Esophagus (tissue), 2 donors: Measurements from ENCODE around the gene SPDYE6. TPM values are rescaled to one million over a fixed set of nuclear protein-coding genes. Genes with fewer than 3 reads are reported as not detected.
"Not testable (repeated sequence)": the region's sequence is repeated elsewhere in the genome, so short reads cannot be mapped to it uniquely, and the experiment has no call there.

Source experiments
- H3K27ac ChIP-seq, 2 donors: one replicate each; pipeline ENCODE4 v1.5.1; 2013; ENCODE audit warnings: low read depth in 2 of 2, mild to moderate bottlenecking in 2 of 2, inconsistent platforms in 1 of 2, low read length in 1 of 2, moderate library complexity in 1 of 2
- H3K27me3 ChIP-seq, 2 donors: one replicate each; pipeline ENCODE4 v1.6.1; 2013; ENCODE audit warnings: low read length in 2 of 2, control low read depth in 1 of 2, mild to moderate bottlenecking in 1 of 2; ENCODE audit not compliant: insufficient read depth in 2 of 2, control insufficient read depth in 1 of 2
- H3K36me3 ChIP-seq, 2 donors: one replicate each; pipeline ENCODE4 v1.6.1; 2013; ENCODE audit warnings: low read length in 1 of 2; ENCODE audit not compliant: control insufficient read depth in 2 of 2, insufficient read depth in 2 of 2
- H3K4me1 ChIP-seq, 2 donors: one replicate each; pipeline ENCODE4 v1.6.1; 2013; ENCODE audit warnings: low read length in 1 of 2; ENCODE audit not compliant: control insufficient read depth in 2 of 2, insufficient read depth in 2 of 2
- H3K4me3 ChIP-seq, 2 donors: one replicate each; pipeline ENCODE4 v1.5.1; 2013; ENCODE audit warnings: low read length in 2 of 2, mild to moderate bottlenecking in 2 of 2, low read depth in 1 of 2, moderate library complexity in 1 of 2
- H3K9me3 ChIP-seq, 2 donors: one replicate each; pipeline ENCODE4 v1.6.1; 2013; ENCODE audit warnings: mild to moderate bottlenecking in 2 of 2, low read depth in 1 of 2, low read length in 1 of 2, moderate library complexity in 1 of 2; ENCODE audit not compliant: control insufficient read depth in 2 of 2, insufficient read depth in 1 of 2
- WGBS, 2 donors: extraction: QIAGEN DNeasy Blood & Tissue Kit; methylation state at CpG; one replicate each; pipeline ENCODE4 v1.1.7; 2013; 5-methylcytosine and 5-hydroxymethylcytosine counted together
- polyA plus RNA-seq, 2 donors: library from polyadenylated mRNA; stranded (reverse); fragments of 200-250 nt; gene quantifications; one replicate each; pipeline ENCODE4 v1.2.3, GENCODE V29; 2013
- donor health status: healthy with polysubstance abuse.
- donor health status: Bipolar disorder and iron deficiency.

Gene SPDYE6
- polyA plus RNA-seq, 2 donors = 0.22 TPM; not detected in 1

DNA sequence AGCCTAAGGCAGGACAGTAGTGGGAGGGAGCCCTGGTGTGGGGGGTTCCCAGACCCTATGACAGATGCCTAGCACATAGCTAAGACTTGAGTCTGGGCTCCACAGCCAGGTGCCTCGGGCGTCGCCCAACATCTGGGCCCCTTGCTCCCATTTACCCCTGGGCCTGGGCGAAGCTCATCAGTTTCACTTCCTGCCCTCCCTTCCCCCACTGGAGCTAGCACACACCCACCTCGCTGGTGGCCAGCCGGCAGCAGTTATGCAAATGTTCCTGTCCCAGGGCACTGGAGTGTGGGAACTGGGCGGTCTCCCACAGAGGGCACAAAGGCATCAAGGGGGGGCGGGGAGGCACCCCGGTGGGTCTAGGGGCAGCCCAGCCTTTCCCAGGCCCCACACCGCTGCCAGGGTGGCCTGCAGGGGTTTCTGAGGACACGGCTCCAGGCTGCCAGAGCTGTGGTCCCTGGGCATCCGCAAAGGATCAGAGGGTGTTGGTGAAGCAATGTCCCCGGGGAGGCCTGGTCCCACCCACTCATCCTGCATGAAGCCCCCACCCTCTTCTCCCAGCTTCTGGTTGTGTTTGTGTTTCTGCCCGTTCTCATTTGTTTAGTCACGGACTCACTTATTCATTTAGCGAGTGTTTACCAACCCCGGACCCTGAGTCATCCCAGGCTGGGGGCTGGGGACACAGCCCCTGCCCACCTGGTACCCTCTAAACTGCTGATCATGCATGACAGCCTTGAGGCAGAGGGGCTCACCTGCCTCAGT lies 49.1 kb downstream of the SPDYE6 start:
- Histone ChIP-seq H3K4me1 (no peaks in the 10 kb centered on the region), H3K27me3 (no peaks in the 10 kb centered on the region), H3K4me3 (no peak overlapping the region), H3K9me3 (no peaks in the 10 kb centered on the region), H3K36me3 (no peaks in the 10 kb centered on the region), H3K27ac (no peak overlapping the region)
- WGBS, 2 donors = 46 to 52% methylated on average over 17 of the region's 17 CpGs

GRCh38 chr7:102305414-102306268 lies 50.6 kb downstream of the SPDYE6 start:
- no peaks in the 10 kb centered on the region for H3K27me3 ChIP-seq
- WGBS, 2 donors = 86 to 89% methylated on average over 17 of the region's 17 CpGs
- H3K36me3 ChIP-seq = no peaks in the 10 kb centered on the region
- H3K4me3 ChIP-seq = no peak overlapping the region
- no peaks in the 10 kb centered on the region for H3K9me3 ChIP-seq
- no peak overlapping the region for H3K27ac ChIP-seq
- H3K4me1 ChIP-seq = no peaks in the 10 kb centered on the region

DNA sequence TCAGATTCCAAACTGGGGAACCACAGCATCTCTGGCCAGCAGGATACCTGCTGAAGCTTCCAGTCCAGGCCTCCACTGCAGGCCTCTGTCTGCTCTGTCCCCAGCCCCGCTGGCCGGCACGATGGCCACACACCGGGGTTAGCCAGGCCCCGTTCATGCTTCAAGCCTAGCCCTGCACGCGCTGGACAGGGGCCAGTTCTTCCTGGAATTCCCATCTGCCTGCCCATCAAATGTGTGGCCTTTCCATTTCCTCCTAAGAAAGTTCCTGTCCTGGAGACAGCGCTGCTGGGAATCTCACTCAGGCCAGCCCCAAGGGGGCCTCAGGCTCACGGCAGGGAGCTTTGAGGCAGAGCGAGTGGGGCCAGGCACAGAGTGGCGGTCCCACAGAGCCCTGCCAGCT lies 51.6 kb downstream of the SPDYE6 start:
- WGBS, 2 donors = 74 to 81% methylated on average over 11 of the region's 11 CpGs
- H3K4me3 ChIP-seq = no peak overlapping the region
- no peaks in the 10 kb centered on the region for H3K27me3 ChIP-seq
- no peaks in the 10 kb centered on the region for H3K4me1 ChIP-seq
- no peaks in the 10 kb centered on the region for H3K9me3 ChIP-seq
- H3K36me3 ChIP-seq = no peaks in the 10 kb centered on the region
- no peak overlapping the region for H3K27ac ChIP-seq

DNA sequence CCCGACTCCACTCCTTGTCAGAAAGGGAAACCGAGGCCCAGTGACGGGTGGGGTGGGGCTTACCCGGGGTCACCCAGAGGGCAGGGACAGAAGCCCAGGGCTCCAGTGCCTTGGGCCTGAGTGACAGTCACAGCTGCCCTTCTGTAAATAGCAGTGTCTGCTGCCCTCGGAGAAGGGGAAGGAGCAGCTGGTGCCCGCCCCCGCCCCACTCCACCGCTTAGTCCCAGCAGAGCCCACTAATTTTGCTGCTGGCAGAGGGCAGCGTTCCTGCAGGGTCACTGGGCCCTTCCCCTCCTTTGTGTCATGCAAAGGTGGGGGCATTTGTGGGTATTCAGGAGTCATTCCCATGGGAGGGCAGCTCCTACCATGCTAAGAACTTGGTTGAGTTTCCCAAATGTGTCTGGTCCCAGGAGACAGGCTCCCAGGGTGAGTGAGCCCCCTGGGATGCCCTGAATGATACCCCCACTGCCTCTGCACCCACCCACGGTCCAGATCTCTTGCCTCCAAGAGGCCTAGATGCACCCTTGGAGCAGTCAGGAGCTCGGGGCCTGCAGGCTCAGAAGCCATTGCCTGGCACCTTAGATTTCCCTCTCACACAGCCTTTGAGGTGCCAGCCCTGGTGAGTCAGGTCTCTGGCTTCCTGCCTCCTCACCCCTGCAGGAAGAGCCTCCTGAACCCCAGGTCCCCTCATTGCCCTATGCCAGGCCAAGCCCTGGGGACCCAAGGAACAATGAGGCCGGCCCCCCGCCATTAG lies 52.4 kb downstream of the SPDYE6 start:
- H3K9me3 ChIP-seq = no peaks in the 10 kb centered on the region
- no peaks in the 10 kb centered on the region for H3K36me3 ChIP-seq
- no peaks in the 10 kb centered on the region for H3K4me1 ChIP-seq
- 74 to 78% methylated on average over 13 of the region's 13 CpGs for WGBS, 2 donors
- H3K27me3 ChIP-seq = no peaks in the 10 kb centered on the region
- no peak overlapping the region for H3K4me3 ChIP-seq
- H3K27ac ChIP-seq = no peak overlapping the region

- H3K4me3 ChIP-seq = no peak overlapping the region
- no peaks in the 10 kb centered on the region for H3K4me1 ChIP-seq
- no peaks in the 10 kb centered on the region for H3K36me3 ChIP-seq
- no peaks in the 10 kb centered on the region for H3K27me3 ChIP-seq
- no peaks in the 10 kb centered on the region for H3K9me3 ChIP-seq
- 88 to 91% methylated on average over 6 of the region's 6 CpGs for WGBS, 2 donors
- no peak overlapping the region for H3K27ac ChIP-seq
Observed at GRCh38 chr7:102302025-102302424, 54.2 kb downstream of the SPDYE6 start.

DNA sequence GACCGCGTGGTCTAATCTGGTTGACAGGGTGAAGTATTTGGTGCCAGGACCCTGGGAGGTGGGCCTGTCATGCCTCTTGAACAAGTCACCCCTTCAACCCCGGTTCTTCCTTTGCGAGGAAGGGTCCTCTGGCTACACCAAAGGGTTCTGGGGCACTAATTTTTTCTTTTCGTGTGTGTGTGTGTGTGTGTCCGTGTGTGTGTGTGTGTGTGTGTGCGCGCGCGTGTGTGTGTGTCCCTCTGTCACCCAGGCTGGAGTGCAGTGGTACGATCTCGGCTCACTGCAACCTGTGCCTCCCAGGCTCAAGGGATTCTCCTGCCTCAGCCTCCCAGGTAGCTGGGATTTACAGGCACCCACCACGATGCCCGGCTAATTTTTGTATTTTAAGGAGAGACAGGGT lies 54.9 kb downstream of the SPDYE6 start:
- not testable (repeated sequence) for H3K4me3 ChIP-seq, H3K9me3 ChIP-seq, H3K27me3 ChIP-seq, H3K27ac ChIP-seq, H3K36me3 ChIP-seq, H3K4me1 ChIP-seq
- 93 to 94% methylated on average over 12 to 14 of the region's 14 CpGs for WGBS, 2 donors

DNA sequence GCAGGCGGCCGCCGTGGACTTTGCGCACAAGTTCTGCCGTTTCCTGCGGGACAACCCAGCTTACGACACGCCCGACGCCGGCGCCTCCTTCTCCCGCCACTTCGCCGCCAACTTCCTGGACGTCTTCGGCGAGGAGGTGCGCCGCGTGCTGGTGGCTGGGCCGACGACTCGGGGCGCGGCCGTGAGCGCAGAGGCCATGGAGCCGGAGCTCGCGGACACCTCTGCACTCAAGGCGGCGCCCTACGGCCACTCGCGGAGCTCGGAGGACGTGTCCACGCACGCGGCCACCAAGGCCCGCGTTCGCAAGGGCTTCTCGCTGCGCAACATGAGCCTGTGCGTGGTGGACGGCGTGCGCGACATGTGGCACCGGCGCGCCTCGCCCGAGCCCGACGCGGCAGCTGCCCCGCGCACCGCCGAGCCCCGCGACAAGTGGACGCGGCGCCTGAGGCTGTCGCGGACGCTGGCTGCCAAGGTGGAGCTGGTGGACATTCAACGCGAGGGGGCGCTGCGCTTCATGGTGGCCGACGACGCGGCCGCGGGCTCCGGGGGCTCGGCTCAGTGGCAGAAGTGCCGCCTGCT lies 55.5 kb downstream of the SPDYE6 start:
- 54 to 65% methylated on average over 83 to 84 of the region's 84 CpGs for WGBS, 2 donors
- Histone ChIP-seq H3K27ac (no peak overlapping the region), H3K36me3 (no peaks in the 10 kb centered on the region), H3K9me3 (no peaks in the 10 kb centered on the region), H3K4me3 (no peak overlapping the region), H3K4me1 (peaks cover 0 to 3% of the 10 kb centered on the region in 2 donors), H3K27me3 (no peaks in the 10 kb centered on the region)

DNA sequence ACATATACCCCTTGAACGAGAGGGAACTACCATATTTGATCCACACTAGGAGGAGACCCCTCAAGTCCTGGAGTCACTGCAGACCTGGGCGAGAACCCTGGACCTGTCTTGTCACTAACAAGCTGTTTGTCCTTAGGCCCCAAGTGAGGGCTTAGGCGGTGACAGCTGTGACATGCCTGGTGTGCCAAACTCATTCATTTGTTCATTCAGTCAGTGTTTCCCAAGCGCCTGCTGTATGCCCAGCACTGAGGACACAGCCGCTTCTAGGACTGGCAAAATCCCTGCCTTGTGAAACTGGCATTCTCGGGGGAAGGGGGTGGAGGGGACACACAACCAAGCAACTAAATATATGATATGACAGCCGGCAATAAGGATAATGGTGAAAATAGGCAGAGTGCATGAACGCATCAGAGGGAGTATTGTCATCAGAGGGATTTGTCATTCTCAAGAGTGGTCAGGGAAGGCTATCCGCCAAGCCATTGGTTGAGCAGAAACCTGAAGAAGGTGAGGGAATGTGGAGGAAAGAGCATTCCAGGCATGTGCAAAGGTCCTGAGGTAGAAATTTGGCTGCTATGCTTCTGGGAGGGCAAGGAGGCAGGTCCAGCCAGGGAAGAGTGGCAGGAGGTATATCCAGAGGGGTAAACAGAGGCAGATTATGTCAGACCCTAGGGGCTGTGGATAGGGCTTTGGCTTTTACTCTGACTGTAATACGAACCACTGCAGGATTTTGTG lies 58.6 kb downstream of the SPDYE6 start:
- Histone ChIP-seq H3K9me3 (no peaks in the 10 kb centered on the region), H3K27me3 (no peaks in the 10 kb centered on the region), H3K27ac (no peak overlapping the region), H3K4me3 (no peak overlapping the region), H3K36me3 (no peaks in the 10 kb centered on the region), H3K4me1 (peaks cover 0 to 3% of the 10 kb centered on the region in 2 donors)
- WGBS, 2 donors = 93% methylated on average over 10 of the region's 10 CpGs

DNA sequence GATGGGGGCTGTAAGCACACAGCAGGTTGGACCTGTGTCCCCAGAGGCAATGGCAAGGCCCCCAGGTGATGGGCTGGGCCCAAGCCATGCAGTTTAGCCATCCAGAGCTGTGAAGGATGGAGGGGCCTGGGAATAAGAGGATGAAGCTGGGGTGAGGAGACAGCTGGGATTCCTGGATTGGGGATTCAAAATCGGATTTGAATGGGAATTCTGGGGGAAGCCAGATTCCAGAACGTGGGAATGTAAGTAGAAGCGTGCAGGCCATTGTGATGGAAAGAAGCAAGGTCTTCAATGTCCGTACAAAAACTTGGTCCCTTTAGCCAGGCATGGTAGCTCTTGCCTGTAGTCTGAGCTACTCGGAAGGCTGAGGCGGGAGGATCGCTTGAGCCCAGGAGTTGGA lies 59.7 kb downstream of the SPDYE6 start:
- no peaks in the 10 kb centered on the region for H3K36me3 ChIP-seq
- 87% methylated on average over 7 of the region's 7 CpGs for WGBS, 2 donors
- no peak overlapping the region for H3K27ac ChIP-seq
- H3K4me3 ChIP-seq = no peak overlapping the region
- peaks cover 0 to 3% of the 10 kb centered on the region in 2 donors for H3K4me1 ChIP-seq
- no peaks in the 10 kb centered on the region for H3K27me3 ChIP-seq
- H3K9me3 ChIP-seq = no peaks in the 10 kb centered on the region
